SJSA1 (cell line): Measurements from ENCODE around the gene ZNF764. TPM values are rescaled to one million over a fixed set of nuclear protein-coding genes. Genes with fewer than 3 reads are reported as not detected.
"Not testable (repeated sequence)": the region's sequence is repeated elsewhere in the genome, so short reads cannot be mapped to it uniquely, and the experiment has no call there.

Source experiments
- DNase-seq, 2 experiments: peaks; one replicate each; pipeline ENCODE4 v3.0.0-alpha.2; 2015 to 2020; ENCODE audit warnings: low spot score in 2 of 2, low read depth in 1 of 2
- H3K27ac ChIP-seq: fragments of 250-450 bp; sonication (Bioruptor Pico); 2 replicates; pipeline ENCODE4 v1.5.1; 2020; ENCODE audit warnings: mild to moderate bottlenecking, moderate library complexity
- H3K27me3 ChIP-seq: fragments of 250-450 bp; sonication (Bioruptor Pico); replicated peaks from 2 replicates; pipeline ENCODE4 v1.5.1; 2020; ENCODE audit warnings: mild to moderate bottlenecking, moderate library complexity
- H3K36me3 ChIP-seq: fragments of 250-450 bp; sonication (Bioruptor Pico); 2 replicates; pipeline ENCODE4 v1.5.1; 2020; ENCODE audit warnings: mild to moderate bottlenecking
- H3K4me1 ChIP-seq: fragments of 250-450 bp; sonication (Bioruptor Pico); replicated peaks from 2 replicates; pipeline ENCODE4 v1.6.1; 2021; ENCODE audit warnings: mild to moderate bottlenecking
- H3K4me3 ChIP-seq: fragments of 250-450 bp; sonication (Bioruptor Pico); 2 replicates; pipeline ENCODE4 v1.5.1; 2020; ENCODE audit warnings: mild to moderate bottlenecking
- H3K9me3 ChIP-seq: fragments of 250-450 bp; sonication (Bioruptor Pico); replicated peaks from 2 replicates; pipeline ENCODE4 v1.5.1; 2020; ENCODE audit warnings: mild to moderate bottlenecking
- total RNA-seq: library from RNA; depleted of rRNA; stranded (reverse); fragments of >200 nt; shearing (Covaris generic); gene quantifications from 2 replicates; pipeline ENCODE4 v1.2.3, GENCODE V29; 2014

The ZNF764 gene
- total RNA-seq, 1 experiment from 2014 or later, result 8.1 TPM

DNA sequence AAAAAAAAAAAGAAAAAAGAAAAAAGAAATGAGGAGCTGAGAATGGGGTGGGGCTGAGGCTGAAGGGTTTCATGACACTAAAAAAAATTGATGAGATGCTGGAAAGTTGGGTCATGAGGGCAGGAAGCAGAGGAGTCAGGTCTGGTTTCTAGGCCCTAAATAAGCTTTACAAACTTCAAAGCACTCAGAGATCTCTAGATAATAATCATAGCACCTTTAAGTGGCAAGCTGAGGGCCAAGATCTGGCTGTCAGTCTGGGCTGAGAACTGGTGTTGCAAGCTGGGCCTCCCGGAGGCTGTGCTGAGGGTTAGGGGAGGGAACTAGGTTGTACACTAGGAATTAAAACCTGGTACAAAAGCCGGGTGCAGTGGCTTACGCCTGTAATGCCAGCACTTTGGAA is 6.4 kb downstream of the ZNF764 start:
- H3K36me3 ChIP-seq, result peaks cover 34% of the 10 kb centered on the region
- no peaks in the 10 kb centered on the region for H3K27me3 ChIP-seq
- H3K27ac ChIP-seq, result no peak overlapping the region
- H3K4me3 ChIP-seq, result no peak overlapping the region
- H3K4me1 ChIP-seq, result peaks cover 15% of the 10 kb centered on the region
- no peaks in the 10 kb centered on the region for H3K9me3 ChIP-seq
- DNase-seq, result no peak

- Histone ChIP-seq H3K4me1 (peaks cover 9% of the 10 kb centered on the region), H3K27ac (no peak overlapping the region), H3K36me3 (peaks cover 8% of the 10 kb centered on the region), H3K9me3 (no peaks in the 10 kb centered on the region), H3K4me3 (no peak overlapping the region), H3K27me3 (no peaks in the 10 kb centered on the region)
- DNase-seq, result no peak
Measured at GRCh38 chr16:30548416-30549253, 9.5 kb downstream of the ZNF764 start.

GRCh38 chr16:30546115-30546514 is 12.1 kb downstream of the ZNF764 start:
- Histone ChIP-seq H3K36me3 (no peaks in the 10 kb centered on the region), H3K27me3 (no peaks in the 10 kb centered on the region), H3K9me3 (no peaks in the 10 kb centered on the region), H3K27ac (no peak overlapping the region), H3K4me3 (no peak overlapping the region), H3K4me1 (peaks cover 14% of the 10 kb centered on the region)
- DNase-seq, result no peak

- H3K36me3 ChIP-seq, result no peaks in the 10 kb centered on the region
- no peak for DNase-seq
- H3K27me3 ChIP-seq, result no peaks in the 10 kb centered on the region
- no peak overlapping the region for H3K27ac ChIP-seq
- H3K9me3 ChIP-seq, result no peaks in the 10 kb centered on the region
- peaks cover 5% of the 10 kb centered on the region for H3K4me1 ChIP-seq
- H3K4me3 ChIP-seq, result no peak overlapping the region
Measured at GRCh38 chr16:30543067-30543466, 15.1 kb downstream of the ZNF764 start.

- no peaks in the 10 kb centered on the region for H3K9me3 ChIP-seq
- DNase-seq, result peak in 1 of 2 experiments; percentile 12
- no peak overlapping the region for H3K4me3 ChIP-seq
- no peaks in the 10 kb centered on the region for H3K36me3 ChIP-seq
- peaks cover 5% of the 10 kb centered on the region for H3K4me1 ChIP-seq
- no peaks in the 10 kb centered on the region for H3K27me3 ChIP-seq
- no peak overlapping the region for H3K27ac ChIP-seq
Measured at GRCh38 chr16:30541502-30542329, 16.5 kb downstream of the ZNF764 start.

- H3K27me3 ChIP-seq, DNase-seq, H3K4me1 ChIP-seq, H3K4me3 ChIP-seq, H3K27ac ChIP-seq, H3K36me3 ChIP-seq, H3K9me3 ChIP-seq: not testable (repeated sequence)
Measured at GRCh38 chr16:30540916-30541464, 17.2 kb downstream of the ZNF764 start.

DNA sequence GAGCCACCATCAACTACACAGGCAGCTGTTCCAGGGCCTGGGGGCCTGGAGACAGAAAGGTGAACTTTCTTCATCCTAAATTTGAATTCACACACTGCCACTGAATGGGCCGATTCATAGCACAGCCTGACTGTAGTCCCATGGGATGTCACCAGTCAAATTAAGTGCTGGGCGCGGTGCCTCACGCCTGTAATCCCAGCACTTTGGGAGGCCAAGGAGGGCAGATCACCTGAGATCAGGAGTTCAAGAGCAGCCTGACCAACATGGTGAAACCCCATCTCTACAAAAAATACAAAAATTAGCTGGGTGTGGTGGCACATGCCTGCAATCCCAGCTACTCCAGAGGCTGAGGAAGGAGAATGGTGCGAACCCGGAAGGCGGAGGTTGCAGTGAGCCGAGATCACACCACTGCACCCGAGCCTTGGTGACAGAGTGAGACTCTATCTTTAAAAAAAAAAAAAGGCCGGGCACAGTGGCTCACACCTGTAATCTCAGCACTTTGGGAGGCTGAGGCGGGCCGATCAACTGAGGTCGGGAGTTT is 18.1 kb downstream of the ZNF764 start:
- H3K27ac ChIP-seq, H3K9me3 ChIP-seq, H3K4me3 ChIP-seq, H3K36me3 ChIP-seq, H3K27me3 ChIP-seq, DNase-seq: not testable (repeated sequence)
- H3K4me1 ChIP-seq, result peaks cover 15% of the 10 kb centered on the region

DNA sequence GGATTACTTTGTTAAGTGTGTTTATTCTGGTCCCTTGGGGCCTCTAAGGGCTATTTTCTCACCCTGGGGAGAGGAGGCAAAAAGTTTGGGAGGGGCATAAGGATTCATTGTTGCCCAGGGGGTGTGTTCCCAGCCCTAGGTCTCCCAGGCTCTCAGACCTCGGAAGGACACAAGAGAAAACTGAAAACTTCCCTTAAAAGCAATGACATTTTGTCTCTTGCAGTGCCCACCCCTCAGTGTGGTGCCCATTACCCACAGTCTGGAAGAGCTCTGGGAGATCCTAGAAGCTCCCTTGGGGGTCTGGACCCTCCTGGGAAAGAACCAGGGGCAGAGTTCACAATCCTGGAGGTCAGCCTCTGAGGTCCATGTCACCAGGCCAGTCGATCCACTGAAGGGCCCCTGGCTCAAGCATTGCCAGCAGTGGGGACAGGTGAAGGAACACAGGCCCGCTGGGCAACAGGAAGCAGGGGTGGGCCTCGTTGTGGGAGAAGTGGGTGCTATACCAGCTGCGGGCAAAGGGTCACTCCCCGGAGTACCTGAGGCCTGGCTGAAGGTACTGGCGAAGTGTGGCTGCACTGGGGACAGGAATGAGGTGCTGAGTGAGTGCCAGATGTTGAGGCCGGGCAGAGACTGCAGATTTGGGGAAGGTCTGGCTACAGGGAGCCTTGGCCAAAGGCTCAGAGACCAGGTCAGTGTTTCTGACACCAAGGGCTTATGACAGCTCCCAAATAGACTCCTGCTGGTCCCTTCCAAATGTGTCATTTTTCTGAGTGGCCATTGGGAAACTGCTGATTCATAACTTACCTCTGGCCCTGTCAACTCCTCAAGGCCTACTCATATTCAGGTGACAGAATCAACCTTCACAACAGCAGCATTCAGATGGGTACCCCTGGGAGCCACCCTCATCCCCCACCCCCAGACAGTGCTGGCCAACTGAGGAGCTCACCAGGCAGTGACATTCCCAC is 18.9 kb downstream of the ZNF764 start:
- no peaks in the 10 kb centered on the region for H3K9me3 ChIP-seq
- H3K27me3 ChIP-seq, result no peaks in the 10 kb centered on the region
- DNase-seq, result no peak
- H3K36me3 ChIP-seq, result no peaks in the 10 kb centered on the region
- no peak overlapping the region for H3K4me3 ChIP-seq
- no peak overlapping the region for H3K27ac ChIP-seq
- H3K4me1 ChIP-seq, result peaks cover 20% of the 10 kb centered on the region

DNA sequence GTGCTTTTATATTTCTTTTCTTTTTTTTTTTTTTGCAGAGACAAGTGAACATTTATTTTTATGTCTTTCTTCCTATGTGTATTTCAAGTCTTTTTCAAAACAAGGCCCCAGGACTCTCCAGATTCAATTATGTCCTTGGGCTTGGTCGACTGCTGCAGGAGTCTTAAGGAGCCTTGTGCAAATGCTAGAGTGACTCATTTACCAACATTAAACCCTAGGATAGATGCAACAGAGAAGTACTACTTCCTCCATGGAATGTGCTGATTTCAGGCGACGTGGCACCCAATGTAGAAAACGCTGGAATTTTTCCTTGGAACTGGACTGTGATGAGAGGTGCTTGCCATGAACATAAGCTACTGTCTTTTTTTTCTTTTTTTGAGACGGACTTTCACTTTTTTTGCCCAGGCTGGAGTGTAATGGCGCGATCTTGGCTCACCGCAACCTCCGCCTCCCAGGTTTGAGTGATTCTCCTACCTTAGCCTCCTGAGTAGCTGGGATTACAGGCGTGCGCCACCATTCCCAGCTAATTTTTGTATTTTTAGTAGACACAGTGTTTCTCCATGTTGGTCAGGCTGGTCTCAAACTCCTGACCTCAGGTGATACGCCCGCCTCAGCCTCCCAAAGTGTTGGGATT is 21.7 kb downstream of the ZNF764 start:
- H3K9me3 ChIP-seq, DNase-seq, H3K27me3 ChIP-seq, H3K4me3 ChIP-seq, H3K36me3 ChIP-seq, H3K27ac ChIP-seq: not testable (repeated sequence)
- H3K4me1 ChIP-seq, result peaks cover 24% of the 10 kb centered on the region

DNA sequence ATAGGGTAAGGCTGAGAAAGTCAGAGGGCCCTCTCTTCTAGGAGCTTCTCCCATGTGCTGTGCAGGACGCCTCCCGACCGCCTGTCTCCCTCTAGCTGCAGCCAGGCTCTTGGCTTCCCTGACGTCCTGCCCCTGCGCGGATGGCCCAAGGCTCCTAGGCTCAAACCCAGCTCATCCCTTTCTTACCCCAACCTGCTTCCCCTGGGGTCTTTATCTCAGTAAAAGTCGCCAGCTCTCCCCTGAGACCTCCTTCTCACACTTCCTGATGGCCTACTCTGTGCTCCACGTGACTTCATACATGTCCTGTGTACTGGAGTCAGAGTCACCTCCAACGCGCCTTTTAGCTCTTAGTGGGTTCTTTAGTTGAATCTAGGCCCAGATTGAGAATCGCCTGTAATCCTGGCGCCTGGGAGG is 22.4 kb downstream of the ZNF764 start:
- Histone ChIP-seq H3K36me3 (no peaks in the 10 kb centered on the region), H3K9me3 (no peaks in the 10 kb centered on the region), H3K4me1 (peaks cover 20% of the 10 kb centered on the region), H3K27ac (no peak overlapping the region), H3K27me3 (no peaks in the 10 kb centered on the region), H3K4me3 (peak overlapping the region; percentile 47)
- DNase-seq, result peak in 1 of 2 experiments; percentile 39

GRCh38 chr16:30535106-30535776 is 22.9 kb downstream of the ZNF764 start:
- H3K27me3 ChIP-seq, result no peaks in the 10 kb centered on the region
- H3K4me3 ChIP-seq, result peak overlapping the region; percentile 47
- DNase-seq, result peak in 1 of 2 experiments; percentile 35
- H3K9me3 ChIP-seq, result no peaks in the 10 kb centered on the region
- peak overlapping the region; percentile 73 for H3K27ac ChIP-seq
- no peaks in the 10 kb centered on the region for H3K36me3 ChIP-seq
- H3K4me1 ChIP-seq, result peaks cover 20% of the 10 kb centered on the region

DNA sequence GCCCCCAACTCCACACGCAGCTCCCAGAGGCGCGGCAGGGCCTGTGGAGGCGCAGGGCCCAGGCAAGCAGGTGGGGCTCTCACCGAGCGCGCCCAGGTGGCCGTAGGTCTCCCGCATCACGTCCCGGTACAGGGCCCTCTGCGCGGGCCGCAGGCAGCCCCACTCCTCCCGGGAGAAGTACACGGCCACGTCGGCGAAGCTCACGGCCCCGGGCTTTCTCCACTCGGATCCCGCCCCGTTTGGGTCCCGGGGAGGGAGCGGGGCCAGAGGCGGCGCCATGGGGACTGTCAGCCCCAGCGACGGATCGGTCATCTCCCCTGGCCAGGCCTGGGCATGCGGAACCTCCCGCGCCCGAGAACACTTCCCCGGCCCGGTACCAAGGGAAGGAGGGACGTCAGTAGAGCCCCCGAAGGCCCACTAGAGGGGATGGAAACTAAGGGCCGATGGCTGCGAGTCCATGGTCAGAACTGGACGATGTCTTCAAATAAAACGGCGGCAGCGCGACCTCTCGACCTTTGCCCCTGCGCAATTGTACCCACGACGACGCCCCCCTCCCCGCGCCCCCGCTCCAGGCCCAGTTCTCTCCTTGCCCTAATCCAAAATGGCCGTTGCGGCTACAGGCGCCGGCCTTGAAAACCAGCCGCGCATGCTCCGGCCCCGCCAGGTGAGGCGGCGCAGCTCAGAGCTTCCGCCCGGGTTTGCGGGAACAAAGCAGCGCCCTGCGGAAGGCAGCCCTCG is 23.6 kb downstream of the ZNF764 start, which contains the start of gene ZNF747:
TSS of gene ZNF747 (minus strand) at position 491 of the 738 bp plus-strand sequence. CDS start at position 312, 179 bp downstream.
- no peaks in the 10 kb centered on the region for H3K36me3 ChIP-seq
- H3K27ac ChIP-seq, result peak within 1 kb of the TSS; percentile 73
- no peaks in the 10 kb centered on the region for H3K9me3 ChIP-seq
- H3K4me3 ChIP-seq, result peak within 1 kb of the TSS; percentile 47
- H3K27me3 ChIP-seq, result no peaks in the 10 kb centered on the region
- H3K4me1 ChIP-seq, result peaks cover 20% of the 10 kb centered on the region
- DNase-seq, result peak; percentile 77 to 79
